NOMO-1 (cell line): ENCODE data around the gene LHX3.

ENCODE experiments used
- DNase-seq, 2 experiments: peaks; one replicate each; lab custom pipeline; 2025; ENCODE audit not compliant: unreplicated experiment in 2 of 2; lab: John Stamatoyannopoulos, UW

Gene LHX3

DNA sequence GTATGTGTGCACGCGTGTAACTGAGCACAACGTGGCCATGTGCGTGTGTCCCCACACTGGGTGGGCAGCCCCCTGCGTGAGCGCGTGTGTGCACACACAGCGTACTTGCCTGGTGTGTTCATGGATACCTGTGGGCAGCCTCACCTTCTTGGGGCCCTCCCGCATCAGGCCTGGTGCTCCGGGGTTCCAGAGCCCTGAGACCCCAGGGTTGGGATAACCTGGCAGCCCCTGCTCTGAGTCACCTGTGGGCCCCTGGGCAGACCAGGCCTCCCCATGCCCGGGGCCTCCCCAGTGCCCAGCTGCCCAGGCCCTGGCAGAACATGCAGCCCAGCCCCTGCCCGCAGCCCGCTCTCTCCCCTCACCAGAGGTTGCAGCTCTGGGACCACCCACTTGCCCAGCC lies 25.2 kb downstream of the LHX3 start:
- DNase-seq = no peak

DNA sequence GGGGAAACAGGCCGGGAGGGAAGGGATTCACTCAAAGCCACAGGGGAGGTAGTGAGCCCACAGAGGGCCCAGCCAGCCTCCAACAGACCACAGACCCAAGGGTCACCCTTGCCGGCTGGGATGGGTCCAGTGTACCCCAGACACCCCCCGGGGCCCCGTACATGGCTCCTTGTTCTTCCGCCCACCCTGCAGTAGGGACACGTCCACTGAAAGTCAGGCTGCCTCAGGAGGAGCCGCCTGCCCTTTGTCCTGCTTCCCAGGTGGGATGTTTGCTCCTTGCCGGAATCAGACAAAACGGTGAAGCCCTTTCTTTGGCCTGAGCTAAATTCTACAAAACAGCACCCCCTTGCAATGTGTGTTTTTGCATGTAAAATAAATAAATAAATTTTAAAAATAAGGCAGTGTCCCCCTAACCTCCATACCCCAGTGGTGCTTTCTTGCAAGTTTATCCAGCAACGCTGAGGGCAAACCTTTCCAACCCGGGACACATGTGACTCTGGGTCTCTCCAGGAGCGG lies 25.8 kb downstream of the LHX3 start:
- DNase-seq = no peak

DNA sequence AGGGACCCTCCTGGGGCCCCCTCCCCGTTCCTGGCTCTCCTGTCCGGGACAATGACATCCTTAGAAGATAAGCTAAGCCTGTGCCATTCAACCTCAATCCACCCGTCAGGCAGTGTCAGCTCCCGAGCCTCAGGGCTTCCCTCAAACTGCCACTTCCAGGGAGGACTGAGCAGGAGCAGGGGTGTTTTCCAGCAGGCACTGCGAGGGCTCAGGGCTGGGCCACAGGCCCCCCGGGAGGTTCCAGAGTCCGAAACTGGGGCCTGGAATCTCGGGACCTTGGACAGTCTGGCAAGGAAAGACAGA lies 26.2 kb downstream of the LHX3 start:
- DNase-seq = no peak

DNA sequence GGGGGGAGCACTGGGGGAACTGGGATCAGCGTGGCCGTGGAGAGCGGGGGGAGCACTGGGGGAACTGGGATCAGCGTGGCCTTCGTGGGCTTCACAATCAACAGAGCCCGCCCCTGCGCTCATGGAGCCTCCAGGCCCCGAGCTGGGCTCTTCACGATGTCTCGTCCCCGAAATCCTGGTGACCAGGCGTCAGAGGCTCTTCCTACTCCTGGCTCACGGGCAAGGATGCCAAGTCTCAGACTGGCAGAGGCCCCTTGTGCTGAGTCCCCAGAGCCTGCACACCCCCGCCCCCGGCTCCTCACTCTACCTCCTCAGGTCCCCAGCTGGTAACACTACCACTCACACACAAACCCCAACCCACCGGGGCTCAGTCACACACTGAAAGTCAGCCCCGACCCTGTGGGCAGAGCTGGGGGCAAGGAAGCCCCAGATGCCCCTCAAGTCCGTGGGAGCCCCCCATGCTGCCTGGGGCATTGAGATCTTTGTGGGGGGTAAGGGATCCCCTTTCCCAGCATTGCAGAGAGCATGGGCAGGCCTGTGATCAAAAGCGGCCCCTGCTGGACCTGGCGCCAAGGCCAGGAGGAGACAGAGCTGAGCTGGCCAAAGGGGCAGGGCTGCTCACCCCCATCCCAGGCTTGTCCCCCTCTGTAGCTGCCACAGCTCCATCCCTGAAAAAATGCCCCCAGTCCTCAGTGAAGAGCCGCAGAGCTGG lies 26.7 kb downstream of the LHX3 start:
- no peak for DNase-seq

DNA sequence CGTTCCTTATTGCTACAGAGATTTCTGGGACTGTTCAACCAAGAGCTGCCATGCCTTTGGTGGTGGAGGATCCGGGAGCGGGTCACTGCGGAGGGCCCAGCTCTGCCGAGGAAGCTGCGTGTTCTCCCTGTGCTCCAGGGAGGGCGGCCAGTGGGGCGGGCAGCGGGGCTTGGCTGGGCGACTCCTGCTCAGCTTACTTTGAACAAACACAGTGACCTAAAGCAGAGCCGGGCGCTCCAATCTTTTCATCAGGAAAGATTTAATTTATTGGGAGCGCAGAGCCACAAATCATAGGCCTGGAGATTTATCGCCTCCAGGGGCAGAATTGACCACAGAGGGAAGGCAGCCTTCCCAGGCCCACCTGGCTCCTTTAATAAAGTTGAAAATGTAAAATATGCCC lies 27.7 kb downstream of the LHX3 start:
- no peak for DNase-seq

DNA sequence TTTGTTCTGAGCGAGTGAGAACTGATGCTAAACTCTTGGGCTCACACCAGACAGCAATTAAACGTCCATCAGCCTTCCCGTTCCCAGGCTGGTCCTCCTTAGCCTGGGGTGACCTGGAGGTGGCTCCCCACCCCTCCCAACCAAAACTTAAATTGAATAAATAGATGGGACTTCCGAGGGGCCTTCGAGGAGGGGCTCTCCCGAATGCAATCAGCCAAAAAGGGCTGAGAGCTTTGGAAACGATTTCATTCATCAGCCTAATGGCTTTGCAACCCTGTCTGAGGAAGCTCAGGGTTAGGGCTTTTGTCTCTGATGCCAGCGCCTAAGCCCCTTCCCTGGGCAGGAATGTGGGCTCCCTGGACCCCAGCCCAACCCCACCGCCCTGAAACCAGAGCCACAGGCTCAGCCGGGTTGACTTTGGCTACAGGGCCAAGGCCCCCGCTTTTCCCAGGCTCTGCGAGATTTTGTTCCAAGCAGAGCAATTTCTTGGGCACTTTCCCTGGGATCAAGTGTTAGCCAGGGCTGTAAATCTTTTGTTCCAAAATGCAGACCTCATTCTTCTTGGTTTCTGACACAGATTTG lies 29.2 kb downstream of the LHX3 start:
- DNase-seq = no peak

DNA sequence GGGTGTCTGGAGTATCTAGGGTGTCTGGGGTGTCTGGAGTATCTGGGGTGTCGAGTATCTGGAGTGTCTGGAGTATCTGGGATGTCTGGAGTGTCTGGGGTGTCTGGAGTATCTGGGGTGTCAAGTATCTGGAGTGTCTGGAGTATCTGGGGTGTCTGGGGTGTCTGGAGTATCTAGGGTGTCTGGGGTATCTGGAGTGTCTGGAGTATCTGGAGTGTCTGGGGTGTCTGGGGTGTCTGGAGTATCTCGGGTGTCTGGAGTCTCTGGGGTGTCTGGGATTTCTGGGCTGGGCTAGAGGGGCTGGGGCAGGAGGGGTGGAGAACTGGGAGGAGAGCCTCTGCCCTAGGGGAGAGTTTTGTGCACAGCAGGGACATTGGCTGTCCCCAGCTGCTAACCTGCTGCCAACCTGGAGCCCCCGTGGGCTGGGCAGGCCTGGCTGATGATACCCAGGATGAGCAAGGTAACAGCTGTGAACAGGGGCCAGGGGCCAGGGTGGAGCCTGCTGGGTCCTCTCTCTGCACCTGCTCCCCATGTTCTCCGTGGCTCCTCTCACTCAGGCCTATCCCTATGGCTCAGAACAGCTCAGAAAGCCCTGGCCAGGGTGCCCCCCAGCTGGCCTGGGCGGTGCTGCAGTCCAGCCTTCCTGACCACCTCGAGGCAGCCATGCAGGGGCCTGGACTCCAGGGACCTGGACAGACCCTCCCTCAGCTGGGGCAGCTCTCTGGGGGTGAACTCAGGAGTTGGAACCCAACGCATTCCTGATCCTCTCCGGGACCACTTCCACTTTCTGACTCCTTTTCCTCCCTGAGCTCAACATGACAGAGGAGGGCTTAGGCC lies 29.9 kb downstream of the LHX3 start:
- no peak for DNase-seq

DNA sequence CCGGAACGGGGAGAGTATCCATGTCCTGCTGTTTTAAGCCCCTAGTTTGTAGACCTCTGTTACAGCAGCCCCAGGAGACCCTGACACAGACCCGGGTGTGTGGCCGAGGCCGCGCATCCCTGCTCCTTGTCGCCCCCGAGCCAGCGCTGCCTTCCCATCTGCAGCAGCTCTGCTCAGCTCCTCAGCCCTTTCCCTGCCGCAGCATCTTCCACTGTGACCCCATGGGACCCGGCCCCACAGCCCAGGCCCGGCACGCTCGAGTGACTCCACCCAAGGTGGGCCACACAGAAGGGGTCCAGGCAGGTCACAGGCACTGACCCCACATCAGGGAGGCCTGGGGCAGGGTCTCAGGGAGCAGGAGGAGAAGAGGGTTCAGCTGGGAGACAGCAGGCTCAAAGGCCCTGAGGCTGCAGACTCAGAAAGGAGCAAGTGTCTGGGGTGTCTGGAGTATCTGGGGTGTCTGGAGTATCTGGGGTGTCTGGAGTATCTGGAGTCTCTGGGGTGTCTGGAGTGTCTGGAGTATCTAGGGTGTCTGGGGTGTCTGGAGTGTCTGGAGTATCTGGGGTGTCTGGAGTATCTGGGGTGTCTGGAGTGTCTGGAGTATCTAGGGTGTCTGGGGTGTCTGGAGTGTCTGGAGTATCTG lies 31.2 kb downstream of the LHX3 start:
- no peak for DNase-seq

DNA sequence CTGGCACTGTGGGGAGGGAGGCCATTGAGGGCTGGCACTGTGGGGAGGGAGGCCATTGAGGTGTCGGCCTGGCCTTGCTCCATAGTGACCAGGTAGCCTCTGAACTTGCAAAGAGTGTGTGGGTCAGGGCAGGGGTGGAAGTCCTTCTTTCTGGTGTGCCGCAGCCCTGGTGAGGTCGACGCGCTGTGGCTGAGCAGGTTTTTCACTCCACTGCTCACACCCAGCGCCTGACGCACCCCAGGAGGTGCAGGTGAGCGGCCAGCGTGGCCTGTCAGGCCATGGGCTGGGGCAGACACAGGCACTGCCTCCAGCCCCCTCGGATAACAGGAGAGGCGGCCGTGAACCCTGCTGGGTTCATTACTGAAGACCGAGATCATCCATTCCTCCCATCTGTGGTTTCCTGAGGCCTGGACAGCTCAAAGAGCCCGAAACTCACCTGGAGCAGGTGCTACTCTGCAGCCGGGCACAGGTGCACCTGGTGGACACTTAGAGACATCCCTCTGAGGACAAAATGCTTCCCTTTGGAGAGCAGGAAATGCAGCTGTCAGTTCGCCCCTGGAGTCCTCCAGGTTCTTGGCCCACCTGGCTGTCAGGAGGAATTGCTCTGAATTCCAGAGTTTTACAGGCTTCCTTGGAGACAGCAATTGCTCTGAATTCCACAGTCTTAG lies 32.4 kb downstream of the LHX3 start:
- no peak for DNase-seq

DNA sequence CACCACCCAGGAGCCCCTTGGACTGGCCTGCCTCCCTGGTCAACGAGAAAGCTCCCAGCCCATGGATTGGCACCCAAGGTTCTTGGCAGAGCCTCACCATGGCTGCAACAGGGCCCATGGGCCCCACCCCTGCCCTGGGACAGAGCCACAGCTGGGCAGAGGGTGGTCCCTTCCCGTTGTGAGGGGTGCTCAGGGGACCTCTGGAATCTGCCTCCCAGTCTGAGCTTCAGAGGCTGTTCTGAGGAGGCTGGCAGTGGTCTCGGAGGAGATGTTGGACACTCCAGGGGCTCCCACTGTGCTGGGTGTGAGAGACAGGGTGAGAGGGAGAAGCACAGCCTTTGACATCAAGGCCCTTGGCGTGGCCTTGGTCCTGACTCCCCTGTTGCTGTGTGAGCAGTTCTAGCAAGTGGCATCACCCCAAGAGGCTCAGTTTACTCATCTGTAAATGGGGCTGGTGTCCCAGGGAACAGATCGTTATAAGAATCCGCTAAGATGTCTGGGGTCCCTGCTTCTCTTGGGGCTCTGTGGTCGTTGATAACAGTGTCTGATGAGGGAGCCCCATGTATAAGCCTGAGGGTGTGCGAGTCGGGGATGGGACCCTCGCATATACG lies 33.0 kb downstream of the LHX3 start:
- no peak for DNase-seq

DNA sequence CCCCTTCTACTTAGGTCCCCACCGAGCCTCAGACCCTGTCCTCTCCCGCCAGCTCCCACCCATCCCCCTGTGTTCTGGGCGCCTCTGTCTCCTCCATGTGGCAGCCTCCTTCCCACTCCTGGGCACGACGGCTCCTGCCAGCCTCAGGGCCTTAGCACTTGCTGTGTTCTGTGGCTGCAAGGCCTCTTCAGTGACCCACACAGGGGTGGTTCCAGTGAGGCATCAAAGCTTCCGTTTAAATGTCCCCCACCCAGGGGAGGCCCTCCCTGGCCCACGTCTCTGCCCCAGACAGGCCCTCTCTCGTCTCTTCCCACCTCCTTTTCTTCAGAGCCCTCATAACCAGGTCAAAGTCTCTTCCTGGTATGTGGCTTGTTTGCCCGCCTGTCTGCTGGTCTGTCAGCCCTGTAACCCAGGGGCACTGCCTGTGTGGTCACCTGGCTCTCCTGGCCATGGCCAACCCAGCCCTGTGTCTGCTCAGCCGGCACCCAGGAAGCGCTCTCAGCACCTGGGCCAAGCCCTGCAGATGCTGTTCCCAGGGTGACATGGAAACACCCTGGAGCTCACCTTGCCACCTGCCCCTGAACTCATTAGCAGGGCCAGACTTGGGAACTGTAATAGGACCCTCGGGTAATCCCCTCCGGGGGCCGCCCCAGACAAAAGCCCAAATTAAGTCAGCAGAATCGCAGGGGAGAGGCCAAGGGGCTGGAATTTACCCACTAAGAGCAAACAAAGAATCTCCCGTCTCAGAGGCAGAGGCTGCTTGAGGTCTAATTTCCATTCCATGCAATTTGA lies 33.7 kb downstream of the LHX3 start:
- DNase-seq = no peak

DNA sequence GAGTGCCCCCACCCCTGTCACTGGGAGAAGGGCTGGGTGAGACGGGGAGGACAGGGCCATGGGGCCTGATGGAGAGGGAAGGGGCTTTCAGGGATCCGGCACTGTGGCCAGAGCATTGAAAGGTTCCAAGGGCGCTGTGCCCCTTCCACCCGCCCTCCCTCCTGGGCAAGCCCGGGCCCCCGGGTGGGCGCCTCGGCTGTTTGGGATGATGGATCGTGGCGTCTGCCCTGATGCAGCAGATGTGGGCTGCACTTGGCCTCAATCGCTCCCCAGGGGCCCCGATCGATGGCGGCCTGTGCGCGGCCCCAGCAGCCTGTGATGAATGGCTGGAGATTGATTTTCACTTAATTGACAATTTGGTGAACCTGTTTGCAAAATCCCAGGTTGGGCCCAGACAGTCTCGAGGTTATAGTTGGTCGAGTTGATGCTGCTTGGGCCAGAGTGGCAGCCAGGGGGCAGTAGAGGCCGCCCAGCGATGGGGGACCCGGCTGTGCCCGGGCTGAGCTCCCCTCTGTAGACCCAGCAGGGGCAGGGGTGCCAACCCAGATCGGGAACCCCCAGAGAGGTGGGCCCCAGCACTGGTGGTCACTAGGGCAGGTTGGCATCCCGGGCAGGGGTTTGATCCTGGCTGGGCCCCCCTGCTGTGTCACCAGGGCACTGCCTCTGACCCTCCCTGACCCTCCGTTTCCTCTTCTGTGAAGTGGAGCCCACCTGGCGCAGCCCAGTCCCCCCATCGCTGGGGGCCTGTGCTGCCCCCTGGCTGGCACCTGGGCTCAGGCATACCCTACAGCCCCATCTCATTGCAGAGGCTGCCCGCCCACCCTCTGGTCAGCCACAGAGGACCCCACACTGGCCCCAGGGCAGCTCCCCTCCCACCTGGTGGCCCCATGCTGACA lies 34.7 kb downstream of the LHX3 start:
- DNase-seq = peak; percentile 49

DNA sequence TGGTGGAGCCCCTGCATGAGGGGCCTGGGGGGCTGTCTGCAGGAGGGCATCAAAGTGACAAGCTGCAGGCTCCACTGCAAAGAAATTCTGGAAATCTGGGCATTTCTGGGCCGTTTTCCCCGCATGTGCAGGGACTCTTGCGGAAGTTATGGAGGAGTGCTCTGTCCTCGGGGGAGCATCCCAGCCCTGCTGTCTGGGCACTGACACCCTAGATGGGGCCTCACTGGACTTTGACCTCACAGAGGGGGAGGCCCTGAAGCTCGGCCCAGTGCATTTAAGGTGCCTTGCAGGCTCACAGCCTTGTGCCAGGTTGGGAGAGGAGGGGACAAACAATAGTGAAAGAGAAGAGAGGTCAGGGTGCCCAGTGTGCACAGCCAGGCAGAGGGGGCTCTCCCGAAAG lies 35.4 kb downstream of the LHX3 start:
- no peak for DNase-seq

DNA sequence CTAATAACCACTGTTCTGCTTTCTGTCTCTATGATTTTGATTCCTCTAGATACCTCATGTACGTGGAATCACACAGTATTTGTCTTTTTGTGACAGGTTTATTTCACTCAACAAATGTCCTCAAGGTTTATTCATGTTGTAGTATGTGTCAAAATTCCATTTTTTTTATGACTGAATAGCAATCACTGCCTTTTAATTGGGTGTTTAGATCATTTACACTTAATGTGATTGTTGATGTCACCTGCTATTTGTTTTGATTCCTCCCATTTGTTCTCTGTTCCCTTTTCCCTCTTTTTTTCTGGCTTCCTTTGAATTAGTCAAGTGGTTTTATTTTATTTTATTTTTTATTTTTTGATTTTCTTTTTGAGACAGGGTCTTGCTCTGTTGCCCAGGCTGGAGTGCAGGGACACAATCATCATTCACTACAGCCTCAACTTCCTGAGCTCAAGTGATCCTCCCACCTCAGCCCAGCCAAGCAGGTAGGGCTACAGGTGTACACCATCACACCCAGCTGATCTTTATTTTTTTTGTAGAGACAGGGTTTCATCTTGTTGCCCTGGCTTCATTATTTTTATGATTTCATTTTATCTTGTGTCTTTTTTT lies 41.6 kb downstream of the LHX3 start:
- DNase-seq = no peak

DNA sequence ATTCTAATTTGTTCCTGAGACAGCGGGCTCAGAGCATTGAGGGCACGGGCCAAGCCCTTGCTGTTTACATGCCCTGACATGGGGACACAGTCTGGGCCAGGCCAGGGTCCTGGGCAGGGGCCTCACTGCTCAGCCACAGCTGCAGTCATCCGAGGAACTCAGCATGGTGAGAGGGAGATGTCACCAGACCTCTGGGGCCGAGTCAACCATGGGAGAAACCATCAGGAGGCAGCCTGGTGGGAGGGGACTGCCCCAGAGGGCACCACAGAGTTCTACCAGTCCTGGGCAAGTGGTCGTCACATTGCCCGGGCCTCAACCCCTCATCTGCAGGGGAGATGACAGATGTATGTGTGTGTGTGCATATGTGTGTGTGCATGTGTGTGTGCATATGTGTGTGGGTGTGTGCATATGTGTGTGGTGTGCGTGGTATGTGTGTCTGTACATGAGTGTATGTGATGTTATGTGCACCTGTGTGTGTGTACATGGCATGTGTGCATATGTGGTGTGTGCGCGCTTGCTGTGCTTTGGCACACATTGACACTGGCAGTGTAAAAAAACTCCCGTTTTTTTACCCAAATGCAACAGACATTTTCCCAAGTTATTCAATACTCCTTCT lies 43.8 kb downstream of the LHX3 start:
- no peak for DNase-seq

DNA sequence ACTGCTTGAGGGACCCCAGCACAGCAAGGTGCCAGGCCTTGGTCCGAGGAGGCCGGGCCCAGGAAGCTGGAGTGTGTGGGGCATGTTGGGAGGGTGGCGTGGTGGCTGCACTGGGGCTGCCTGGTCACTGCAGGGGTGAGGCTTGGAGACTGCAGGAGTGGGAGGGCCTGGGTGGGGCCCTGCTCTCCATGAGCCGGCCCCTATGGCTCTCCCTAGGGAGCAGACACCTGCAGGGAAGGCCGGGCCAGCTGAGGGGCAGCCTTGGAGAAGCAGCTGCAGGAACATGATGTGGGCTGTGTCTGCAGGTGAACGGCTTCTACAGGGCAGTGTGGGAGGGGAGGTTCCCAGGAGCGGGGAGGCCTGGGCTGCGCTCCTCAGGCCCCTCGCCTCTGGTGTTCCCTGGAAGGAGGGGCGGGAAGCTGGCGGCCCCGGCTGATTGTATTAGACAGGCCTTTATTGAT lies 44.5 kb downstream of the LHX3 start:
- no peak for DNase-seq

DNA sequence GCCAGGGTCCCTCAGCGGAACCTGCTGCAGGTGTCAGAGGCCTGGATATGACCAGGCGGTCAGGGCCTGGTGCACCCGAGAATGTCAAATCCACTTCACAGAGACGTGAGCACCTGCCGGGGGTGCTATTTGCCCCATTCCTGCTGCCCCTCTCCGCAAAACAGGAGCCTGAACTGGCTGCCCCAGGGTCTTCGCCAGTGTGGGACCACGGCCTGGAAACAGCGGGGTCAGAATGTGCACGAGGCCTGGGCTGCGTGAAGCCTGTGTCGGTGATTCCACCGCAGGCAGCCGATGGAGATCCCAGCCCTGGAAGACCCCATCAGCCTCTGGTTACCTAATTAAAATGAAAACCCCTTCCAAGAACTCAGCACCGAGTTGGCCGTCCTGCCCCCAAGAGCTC lies 45.1 kb downstream of the LHX3 start:
- no peak for DNase-seq
